B cell (primary cell): ENCODE results near the gene PIGR.

Experiments
- CTCF ChIP-seq: fragments of 200-600 bp; IDR thresholded peaks from one replicate; pipeline ENCODE4 v1.8.0; 2022; ENCODE audit warnings: antibody characterized with exemption, mild to moderate bottlenecking
- EZH2 ChIP-seq: IDR thresholded peaks from 2 replicates; pipeline ENCODE4 v1.6.1; 2012; ENCODE audit warnings: borderline replicate concordance, low read depth, mild to moderate bottlenecking, moderate library complexity, low read length; ENCODE audit not compliant: insufficient read depth, poor library complexity, severe bottlenecking

- TF ChIP-seq EZH2 (no peak), CTCF (no peak)
These were observed 38.2 kb downstream of the PIGR start for GRCh38 chr1:206908038-206908437.
